Inflammatory macrophage treated with lipopolysaccharide for 1 hour (primary cell): ENCODE measurements around the gene CDH24.
A peak's percentile ranks its signal among the peaks of the same experiment; 100 is the strongest.

Experiments
- DNase-seq, 2 donors: peaks; one replicate each; pipeline ENCODE4 v3.0.0-alpha.2; 2020 to 2022

CDH24 gene

GRCh38 chr14:23090254-23090636 is 32.9 kb upstream of the CDH24 start:
- DNase-seq, result no peak

GRCh38 chr14:23089498-23090253 is 32.4 kb upstream of the CDH24 start:
- DNase-seq, result no peak

GRCh38 chr14:23086565-23086964 is 29.2 kb upstream of the CDH24 start:
- no peak for DNase-seq

GRCh38 chr14:23085458-23085857 is 28.1 kb upstream of the CDH24 start:
- DNase-seq, result peak; percentile 75 to 83

GRCh38 chr14:23080474-23080873 is 23.2 kb upstream of the CDH24 start:
- no peak for DNase-seq

- DNase-seq, result no peak
Measured at GRCh38 chr14:23079716-23080115, 22.4 kb upstream of the CDH24 start.

- peak; percentile 93 to 98 for DNase-seq
Measured at GRCh38 chr14:23078692-23079116, 21.4 kb upstream of the CDH24 start.

GRCh38 chr14:23077962-23078361 is 20.6 kb upstream of the CDH24 start:
- no peak for DNase-seq

GRCh38 chr14:23076785-23077408 is 19.6 kb upstream of the CDH24 start:
- peak; percentile 19 to 76 for DNase-seq

GRCh38 chr14:23074906-23075305 is 17.6 kb upstream of the CDH24 start:
- DNase-seq, result no peak

- no peak for DNase-seq
Measured at GRCh38 chr14:23071921-23072539, 14.7 kb upstream of the CDH24 start.

- DNase-seq, result peak; percentile 71 to 72
Measured at GRCh38 chr14:23071244-23071920, 14.1 kb upstream of the CDH24 start.

- peak in 1 of 2 donors; percentile 17 for DNase-seq
Measured at GRCh38 chr14:23070262-23071129, 13.2 kb upstream of the CDH24 start.

- DNase-seq, result no peak
Measured at GRCh38 chr14:23069413-23069806, 12.1 kb upstream of the CDH24 start.

- peak; percentile 75 to 96 for DNase-seq
Measured at GRCh38 chr14:23068789-23069412, 11.6 kb upstream of the CDH24 start.

GRCh38 chr14:23067847-23068788 is 10.8 kb upstream of the CDH24 start:
- no peak for DNase-seq

GRCh38 chr14:23066855-23067744 is 9.8 kb upstream of the CDH24 start:
- no peak for DNase-seq

GRCh38 chr14:23066368-23066767 is 9.0 kb upstream of the CDH24 start:
- DNase-seq, result no peak

GRCh38 chr14:23063601-23064000 is 6.3 kb upstream of the CDH24 start:
- no peak for DNase-seq

GRCh38 chr14:23062002-23062401 is 4.7 kb upstream of the CDH24 start:
- peak in 1 of 2 donors; percentile 57 for DNase-seq
